ENCODE data around the gene CFAP43.

CFAP43 gene
- total RNA-seq = 0 to 1.3 (median 0.10) reads per million in 4 donors

GRCh38 chr10:104231784-104232612, at the start of gene CFAP43:
CFAP43 (minus strand) TSS chr10:104232364; CDS start chr10:104232246, 118 bp downstream.
- DNase-seq = peak; percentile 97 to 100 (median 98)

- no peak for DNase-seq
Measured at GRCh38 chr10:104281694-104282093, 49.5 kb upstream of the CFAP43 start.

- no peak for DNase-seq
Measured at GRCh38 chr10:104279550-104280259, 47.5 kb upstream of the CFAP43 start.

- no peak for DNase-seq
Measured at GRCh38 chr10:104277785-104278184, 45.6 kb upstream of the CFAP43 start.

GRCh38 chr10:104276192-104276591, 44.0 kb upstream of the CFAP43 start:
- DNase-seq = no peak

- DNase-seq = peak in 3 of 5 donors; percentile 19 to 42 (median 29)
Measured at GRCh38 chr10:104274762-104275721, 42.9 kb upstream of the CFAP43 start.

GRCh38 chr10:104273899-104274575, 41.9 kb upstream of the CFAP43 start:
- no peak for DNase-seq

GRCh38 chr10:104273286-104273685, 41.1 kb upstream of the CFAP43 start:
- no peak for DNase-seq

- DNase-seq = peak; percentile 97 to 99 (median 98)
Measured at GRCh38 chr10:104268713-104269645, 36.8 kb upstream of the CFAP43 start, which contains the start of gene GSTO2. GSTO2 (plus strand) TSS chr10:104269184; CDS start chr10:104274916, 5,732 bp downstream.

- DNase-seq = no peak
Measured at GRCh38 chr10:104268405-104268712, 36.2 kb upstream of the CFAP43 start.

- DNase-seq = peak in 1 of 5 donors; percentile 11
Measured at GRCh38 chr10:104267721-104268404, 35.7 kb upstream of the CFAP43 start.

- DNase-seq = no peak
Measured at GRCh38 chr10:104264783-104265182, 32.6 kb upstream of the CFAP43 start.

- DNase-seq = no peak
Measured at GRCh38 chr10:104262055-104262454, 29.9 kb upstream of the CFAP43 start.

GRCh38 chr10:104260775-104261115, 28.6 kb upstream of the CFAP43 start:
- peak in 1 of 5 donors; percentile 30 for DNase-seq

- DNase-seq = no peak
Measured at GRCh38 chr10:104259999-104260774, 28.0 kb upstream of the CFAP43 start.

- no peak for DNase-seq
Measured at GRCh38 chr10:104259456-104259855, 27.3 kb upstream of the CFAP43 start.

- DNase-seq = no peak
Measured at GRCh38 chr10:104258209-104258608, 26.0 kb upstream of the CFAP43 start.

GRCh38 chr10:104257235-104257634, 25.1 kb upstream of the CFAP43 start:
- DNase-seq = no peak

GRCh38 chr10:104256335-104256961, 24.3 kb upstream of the CFAP43 start:
- DNase-seq = no peak
